Spinal cord (tissue), 10 donors: ENCODE results near the gene LRRC32. TPM values are rescaled to one million over a fixed set of nuclear protein-coding genes. Genes with fewer than 3 reads are reported as not detected.

Source experiments
- DNase-seq, 6 donors: peaks; one replicate each; pipeline versions ENCODE4 v3.0.0 to v3.0.0-alpha.2; 2013 to 2015; ENCODE audit warnings: low spot score in 6 of 6, low read depth in 4 of 6
- H3K27ac ChIP-seq: one replicate; pipeline ENCODE4 v1.5.1; 2013; ENCODE audit warnings: low read depth, low read length, control low read depth
- H3K27me3 ChIP-seq: one replicate; pipeline ENCODE4 v1.6.1; 2013; ENCODE audit warnings: low read length; ENCODE audit not compliant: control insufficient read depth, insufficient read depth
- H3K36me3 ChIP-seq: one replicate; pipeline ENCODE4 v1.6.1; 2013; ENCODE audit warnings: low read length; ENCODE audit not compliant: control insufficient read depth, insufficient read depth
- H3K4me1 ChIP-seq: one replicate; pipeline ENCODE4 v1.6.1; 2013; ENCODE audit warnings: low read length; ENCODE audit not compliant: control insufficient read depth, insufficient read depth
- H3K4me3 ChIP-seq: one replicate; pipeline ENCODE4 v1.5.1; 2013; ENCODE audit warnings: low read depth, low read length, control low read depth
- H3K9me3 ChIP-seq: one replicate; pipeline ENCODE4 v1.6.1; 2013; ENCODE audit warnings: low read length; ENCODE audit not compliant: control insufficient read depth, insufficient read depth
- WGBS: methylation state at CpG from one replicate; pipeline ENCODE4 v1.1.5; 2013; ENCODE audit warnings: missing lambda C conversion rate; ENCODE audit not compliant: insufficient coverage; 5-methylcytosine and 5-hydroxymethylcytosine counted together
- polyA plus RNA-seq, 2 donors: library from polyadenylated mRNA; unstranded; fragments of 120-200 nt; gene quantifications; one replicate each; pipeline ENCODE4 v1.2.1, GENCODE V29; 2013; ENCODE audit not compliant: insufficient read length in 2 of 2
- total RNA-seq, 2 donors: library from RNA; depleted of rRNA in 1 of 2; stranded (reverse); fragments of 120-200 nt in 1 of 2; fragments of >200 nt in 1 of 2; gene quantifications; one replicate each; pipeline versions ENCODE4 v1.2.3 to v1.2.4, GENCODE V29; 2013 to 2014
- donor health status: healthy.

LRRC32 gene
- total and polyA plus RNA-seq, 4 donors, result 8.3 to 31.8 (median 10.4) TPM

GRCh38 chr11:76642341-76642740 is 28.2 kb downstream of the LRRC32 start:
- Histone ChIP-seq H3K9me3 (peaks cover 4% of the 10 kb centered on the region), H3K27me3 (no peaks in the 10 kb centered on the region), H3K4me3 (no peak overlapping the region), H3K36me3 (no peaks in the 10 kb centered on the region), H3K27ac (no peak overlapping the region), H3K4me1 (peaks cover 7% of the 10 kb centered on the region)
- WGBS, result 80% methylated on average over 1 of the region's 8 CpGs
- peak in 1 of 6 donors; percentile 5 for DNase-seq

DNA sequence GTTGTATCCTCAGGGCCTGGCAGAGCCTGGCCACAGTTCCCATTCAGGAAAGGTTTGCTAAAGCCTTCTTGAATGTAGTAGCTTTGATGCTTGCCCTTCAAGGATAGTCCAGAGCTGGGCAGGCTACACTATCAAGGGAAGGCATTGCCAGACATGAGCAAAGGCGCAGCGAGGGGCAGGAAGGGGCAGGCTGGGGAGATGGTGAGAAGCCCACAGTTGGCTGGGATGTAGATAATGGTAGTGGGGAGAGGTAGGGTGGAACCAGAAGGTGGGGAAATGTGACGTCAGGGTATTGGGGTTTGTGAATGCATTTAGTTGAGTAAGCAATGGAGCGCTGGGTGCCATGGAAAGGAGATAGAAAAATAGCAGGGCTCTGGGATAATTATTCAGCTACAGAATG is 28.6 kb downstream of the LRRC32 start:
- Histone ChIP-seq H3K4me1 (peaks cover 9% of the 10 kb centered on the region), H3K27me3 (no peaks in the 10 kb centered on the region), H3K9me3 (peaks cover 4% of the 10 kb centered on the region), H3K27ac (no peak overlapping the region), H3K36me3 (no peaks in the 10 kb centered on the region), H3K4me3 (no peak overlapping the region)
- 89% methylated on average over 4 of the region's 4 CpGs for WGBS
- no peak for DNase-seq

DNA sequence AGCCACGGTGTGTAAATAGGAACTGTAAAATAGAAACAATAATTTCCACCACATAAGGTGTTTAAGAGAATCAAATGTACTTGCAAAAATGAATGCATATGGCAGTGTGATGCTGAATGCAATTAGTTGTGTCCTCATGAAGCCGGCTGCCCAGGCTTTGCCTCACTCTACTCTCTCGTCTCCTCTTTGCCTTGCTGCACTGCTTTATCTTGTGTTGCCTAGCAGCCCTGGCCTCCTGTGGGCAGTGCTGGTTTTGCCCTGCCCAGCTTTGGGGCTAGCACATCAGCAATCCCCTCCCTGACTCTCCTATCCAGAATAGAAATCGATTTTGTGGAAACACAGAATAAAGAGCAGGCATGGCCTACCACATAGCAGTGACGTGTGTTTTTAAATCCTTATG is 30.0 kb downstream of the LRRC32 start:
- Histone ChIP-seq H3K4me1 (peaks cover 13% of the 10 kb centered on the region), H3K27me3 (no peaks in the 10 kb centered on the region), H3K27ac (no peak overlapping the region), H3K4me3 (no peak overlapping the region), H3K9me3 (no peaks in the 10 kb centered on the region), H3K36me3 (no peaks in the 10 kb centered on the region)
- WGBS, result 39% methylated on average over 2 of the region's 5 CpGs
- DNase-seq, result peak in 2 of 6 donors; percentile 10 to 70

DNA sequence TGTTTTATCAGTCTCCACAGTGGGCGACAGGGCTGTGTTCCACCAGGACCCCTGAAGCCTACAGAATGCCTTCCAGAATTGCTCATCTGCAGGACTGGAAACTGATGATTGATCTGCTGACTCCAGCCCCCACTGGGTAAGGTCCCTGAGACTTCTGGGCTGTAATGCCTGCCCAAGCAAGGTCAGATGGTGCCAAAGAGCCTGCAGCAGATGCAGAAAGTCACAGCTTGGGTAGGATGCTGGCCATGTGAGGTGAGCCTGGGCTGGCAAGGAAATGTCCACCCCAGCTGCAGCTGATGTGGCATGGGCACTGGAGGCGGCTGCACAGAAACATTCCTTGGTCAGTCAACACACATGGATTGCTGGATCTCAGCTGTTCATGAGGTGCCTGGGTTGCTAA is 30.9 kb downstream of the LRRC32 start:
- 97% methylated on average over 2 of the region's 2 CpGs for WGBS
- Histone ChIP-seq H3K4me3 (no peak overlapping the region), H3K9me3 (no peaks in the 10 kb centered on the region), H3K27ac (no peak overlapping the region), H3K27me3 (no peaks in the 10 kb centered on the region), H3K36me3 (no peaks in the 10 kb centered on the region), H3K4me1 (peaks cover 13% of the 10 kb centered on the region)
- no peak for DNase-seq

- WGBS, result 91% methylated on average over 10 of the region's 11 CpGs
- no peak overlapping the region for H3K4me3 ChIP-seq
- no peaks in the 10 kb centered on the region for H3K9me3 ChIP-seq
- no peaks in the 10 kb centered on the region for H3K27me3 ChIP-seq
- H3K36me3 ChIP-seq, result no peaks in the 10 kb centered on the region
- peaks cover 13% of the 10 kb centered on the region for H3K4me1 ChIP-seq
- DNase-seq, result no peak
- H3K27ac ChIP-seq, result no peak overlapping the region
Measured at GRCh38 chr11:76638270-76639197, 32.0 kb downstream of the LRRC32 start.

DNA sequence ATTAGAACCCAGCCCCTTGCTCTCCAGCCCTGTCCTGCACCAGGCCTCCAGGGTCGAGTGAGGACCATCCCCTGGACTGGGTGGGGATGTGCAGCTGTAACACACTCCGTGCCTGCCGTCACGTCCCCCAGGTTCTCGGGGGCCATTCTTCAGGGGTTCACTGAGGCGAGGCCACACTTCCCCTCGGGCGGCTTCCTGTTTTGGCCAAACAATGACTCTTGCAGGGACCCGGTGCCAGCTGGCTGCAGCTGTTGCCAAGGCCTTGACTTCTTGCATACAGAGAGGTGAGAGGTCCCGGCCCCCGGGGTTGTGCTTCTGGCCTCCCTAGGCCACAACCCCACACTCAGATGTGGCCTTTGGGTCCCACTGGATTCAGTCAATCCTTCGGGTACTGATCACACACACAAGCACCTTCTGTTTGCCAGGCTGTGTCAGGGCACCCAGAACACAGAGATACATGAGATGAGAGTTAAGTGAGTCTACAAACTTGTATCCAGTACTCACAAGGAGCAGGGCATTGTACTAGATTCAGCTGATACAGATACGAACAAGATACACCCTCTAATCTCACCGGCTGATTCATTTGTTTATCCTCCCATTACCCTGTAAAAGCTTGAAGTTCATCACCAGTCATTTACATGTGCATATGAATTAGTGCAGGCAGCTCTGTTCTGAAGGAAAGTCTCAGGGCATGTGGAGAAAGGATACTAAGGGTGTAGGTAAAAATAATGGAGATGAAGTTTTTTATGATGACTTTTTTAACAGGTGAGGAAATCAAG is 32.9 kb downstream of the LRRC32 start:
- Histone ChIP-seq H3K27ac (no peak overlapping the region), H3K27me3 (no peaks in the 10 kb centered on the region), H3K4me1 (peaks cover 13% of the 10 kb centered on the region), H3K9me3 (no peaks in the 10 kb centered on the region), H3K36me3 (no peaks in the 10 kb centered on the region), H3K4me3 (no peak overlapping the region)
- 84% methylated on average over 11 of the region's 14 CpGs for WGBS
- no peak for DNase-seq

GRCh38 chr11:76636826-76637460 is 33.6 kb downstream of the LRRC32 start:
- Histone ChIP-seq H3K4me1 (peaks cover 13% of the 10 kb centered on the region), H3K9me3 (no peaks in the 10 kb centered on the region), H3K27me3 (no peaks in the 10 kb centered on the region), H3K36me3 (no peaks in the 10 kb centered on the region), H3K27ac (no peak overlapping the region), H3K4me3 (no peak overlapping the region)
- no peak for DNase-seq
- 100% methylated on average over 6 of the region's 6 CpGs for WGBS

- Histone ChIP-seq H3K4me3 (no peak overlapping the region), H3K4me1 (peaks cover 13% of the 10 kb centered on the region), H3K27ac (no peak overlapping the region), H3K36me3 (no peaks in the 10 kb centered on the region), H3K9me3 (no peaks in the 10 kb centered on the region), H3K27me3 (no peaks in the 10 kb centered on the region)
- no peak for DNase-seq
- WGBS, result 68% methylated on average over 5 of the region's 7 CpGs
Measured at GRCh38 chr11:76635991-76636738, 34.4 kb downstream of the LRRC32 start.

DNA sequence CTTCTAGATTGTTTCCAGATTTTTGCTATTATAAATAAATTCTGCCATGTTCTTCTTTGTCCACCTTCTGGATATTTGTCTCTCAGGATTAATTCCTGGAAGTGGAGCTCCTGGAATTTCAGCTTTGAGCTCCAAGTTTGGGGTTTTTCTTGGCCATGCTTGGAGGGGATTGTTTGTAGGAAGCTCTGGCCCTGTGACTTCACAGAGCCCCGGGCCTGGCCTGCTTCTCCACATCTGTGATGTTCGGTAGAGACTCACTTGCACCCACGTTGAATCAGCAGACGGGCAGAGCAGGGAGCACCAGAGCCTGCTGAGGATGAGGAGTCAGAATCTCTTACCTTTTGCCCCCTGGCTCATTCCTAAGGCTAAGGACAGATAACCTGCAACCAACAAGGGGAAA is 35.7 kb downstream of the LRRC32 start:
- H3K9me3 ChIP-seq, result peaks cover 2% of the 10 kb centered on the region
- H3K27me3 ChIP-seq, result no peaks in the 10 kb centered on the region
- peak in 1 of 6 donors; percentile 45 for DNase-seq
- H3K27ac ChIP-seq, result no peak overlapping the region
- H3K36me3 ChIP-seq, result no peaks in the 10 kb centered on the region
- H3K4me3 ChIP-seq, result no peak overlapping the region
- WGBS, result 85% methylated on average over 4 of the region's 4 CpGs
- H3K4me1 ChIP-seq, result peaks cover 15% of the 10 kb centered on the region
